Endothelial cell (in vitro differentiated cells): Measurements from ENCODE around the gene PLIN5. TPM values are rescaled to one million over a fixed set of nuclear protein-coding genes. Genes with fewer than 3 reads are reported as not detected.

ENCODE experiments used
- DNase-seq: peaks from one replicate; pipeline ENCODE4 v3.0.0; 2021; ENCODE audit warnings: low spot score
- H3K27ac Mint-ChIP-seq: one replicate; pipeline ENCODE4 v1.8.0; 2021; ENCODE audit warnings: mixed read lengths, inconsistent platforms; ENCODE audit not compliant: unreplicated experiment
- H3K27me3 Mint-ChIP-seq: one replicate; pipeline ENCODE4 v1.8.0; 2021; ENCODE audit warnings: mild to moderate bottlenecking, moderate library complexity, mixed read lengths, inconsistent platforms; ENCODE audit not compliant: unreplicated experiment
- H3K36me3 Mint-ChIP-seq: one replicate; pipeline ENCODE4 v1.8.0; 2021; ENCODE audit warnings: mild to moderate bottlenecking, low read depth, mixed read lengths, inconsistent platforms; ENCODE audit not compliant: unreplicated experiment
- H3K4me1 Mint-ChIP-seq: one replicate; pipeline ENCODE4 v1.8.0; 2021; ENCODE audit warnings: mild to moderate bottlenecking, mixed read lengths, inconsistent platforms; ENCODE audit not compliant: unreplicated experiment
- H3K4me3 Mint-ChIP-seq: one replicate; pipeline ENCODE4 v1.8.0; 2021; ENCODE audit warnings: mild to moderate bottlenecking, mixed read lengths, inconsistent platforms; ENCODE audit not compliant: unreplicated experiment
- H3K9me3 Mint-ChIP-seq: one replicate; pipeline ENCODE4 v1.8.0; 2021; ENCODE audit warnings: mixed read lengths, inconsistent platforms; ENCODE audit not compliant: unreplicated experiment
- CTCF ChIP-seq: fragments of 200-600 bp; sonication (generic); IDR thresholded peaks from one replicate; pipeline ENCODE4 v1.5.0; 2021; ENCODE audit warnings: antibody characterized with exemption; ENCODE audit not compliant: unreplicated experiment
- total RNA-seq: library from RNA; stranded (reverse); fragmentation: NEBNext Ultra II Directional; extraction: Animal tissue kit (Norgen Biotek cat#: 25700); gene quantifications from one replicate; pipeline ENCODE4 v1.2.1, GENCODE V29; 2021; ENCODE audit not compliant: unreplicated experiment

Gene PLIN5
- total RNA-seq, 1 donor from 2014 or later, result 0.64 TPM

GRCh38 chr19:4577020-4577782 is 42.2 kb upstream of the PLIN5 start:
- DNase-seq, result no peak
- Mint-ChIP-seq H3K36me3 (no peaks in the 10 kb centered on the region), H3K27ac (no peak overlapping the region), H3K4me3 (no peak overlapping the region), H3K9me3 (no peaks in the 10 kb centered on the region), H3K4me1 (peaks cover 18% of the 10 kb centered on the region), H3K27me3 (peaks cover 17% of the 10 kb centered on the region)
- TF ChIP-seq CTCF, result no peak

- H3K9me3 Mint-ChIP-seq, result no peaks in the 10 kb centered on the region
- TF ChIP-seq CTCF, result peak; percentile 71
- H3K27me3 Mint-ChIP-seq, result peaks cover 14% of the 10 kb centered on the region
- no peaks in the 10 kb centered on the region for H3K36me3 Mint-ChIP-seq
- H3K27ac Mint-ChIP-seq, result peak overlapping the region; percentile 75
- H3K4me1 Mint-ChIP-seq, result peaks cover 14% of the 10 kb centered on the region
- DNase-seq, result peak; percentile 80
- H3K4me3 Mint-ChIP-seq, result no peak overlapping the region
Observed at GRCh38 chr19:4576016-4576933, 41.3 kb upstream of the PLIN5 start.

GRCh38 chr19:4575267-4576015 is 40.4 kb upstream of the PLIN5 start:
- Mint-ChIP-seq H3K4me3 (no peak overlapping the region), H3K9me3 (no peaks in the 10 kb centered on the region), H3K36me3 (no peaks in the 10 kb centered on the region), H3K27ac (peak overlapping the region; percentile 75), H3K27me3 (peaks cover 14% of the 10 kb centered on the region), H3K4me1 (peaks cover 14% of the 10 kb centered on the region)
- TF ChIP-seq CTCF, result no peak
- peak; percentile 71 for DNase-seq

- Mint-ChIP-seq H3K4me3 (no peak overlapping the region), H3K27ac (no peak overlapping the region)
- TF ChIP-seq CTCF, result no peak
Observed at GRCh38 chr19:4573682-4574081, 38.7 kb upstream of the PLIN5 start.

More at GRCh38 chr19:4573682-4574081, 38.7 kb upstream of the PLIN5 start:
- peaks cover 7% of the 10 kb centered on the region for H3K27me3 Mint-ChIP-seq
- H3K9me3 Mint-ChIP-seq, result no peaks in the 10 kb centered on the region
- peaks cover 14% of the 10 kb centered on the region for H3K4me1 Mint-ChIP-seq
- H3K36me3 Mint-ChIP-seq, result no peaks in the 10 kb centered on the region
- DNase-seq, result no peak
